Fibroblast of villous mesenchyme (primary cell): ENCODE data around the gene CYBC1. TPM values are rescaled to one million over a fixed set of nuclear protein-coding genes. Genes with fewer than 3 reads are reported as not detected.

Experiments used
- DNase-seq: peaks from one replicate; pipeline ENCODE4 v3.0.0-alpha.2; 2010; ENCODE audit warnings: low read depth
- H3K4me3 ChIP-seq: 2 replicates; pipeline ENCODE4 v1.5.1; 2011; ENCODE audit warnings: low read depth, mild to moderate bottlenecking, low read length
- CTCF ChIP-seq: IDR thresholded peaks from 2 replicates; pipeline ENCODE4 v1.5.1; 2012; ENCODE audit warnings: low read depth, mild to moderate bottlenecking, low read length; ENCODE audit not compliant: insufficient read depth
- total RNA-seq: library from RNA; depleted of rRNA; stranded (reverse); fragments of >200 nt; gene quantifications from 2 replicates; pipeline ENCODE4 v1.2.3, GENCODE V29; 2012

The CYBC1 gene
- total RNA-seq, 1 donor: 46.2 TPM

GRCh38 chr17:82439194-82439828, 11.2 kb downstream of the CYBC1 start:
- no peak for DNase-seq
- no peak overlapping the region for H3K4me3 ChIP-seq
- no peak for TF ChIP-seq CTCF

- H3K4me3 ChIP-seq: no peak overlapping the region
- no peak for TF ChIP-seq CTCF
- no peak for DNase-seq
Observed at GRCh38 chr17:82438401-82439193, 12.0 kb downstream of the CYBC1 start.

GRCh38 chr17:82437325-82437668, 13.3 kb downstream of the CYBC1 start:
- no peak for DNase-seq
- no peak overlapping the region for H3K4me3 ChIP-seq
- TF ChIP-seq CTCF: no peak

GRCh38 chr17:82436601-82437324, 13.8 kb downstream of the CYBC1 start:
- TF ChIP-seq CTCF: no peak
- H3K4me3 ChIP-seq: no peak overlapping the region
- DNase-seq: no peak

- no peak for DNase-seq
- H3K4me3 ChIP-seq: no peak overlapping the region
- TF ChIP-seq CTCF: no peak
Observed at GRCh38 chr17:82435601-82436583, 14.7 kb downstream of the CYBC1 start.

- no peak overlapping the region for H3K4me3 ChIP-seq
- no peak for DNase-seq
- no peak for TF ChIP-seq CTCF
Observed at GRCh38 chr17:82435103-82435502, 15.4 kb downstream of the CYBC1 start.
